Memory B cell (primary cell): Measurements from ENCODE around the gene KPNB1.

Source experiments
- ATAC-seq: fragments of 150-1000 bp; cut with Tn5 transposase; 2 replicates; pipeline ENCODE4 v1.10.0; 2021; ENCODE audit warnings: low read depth, mild to moderate bottlenecking, moderate library complexity
- DNase-seq, 2 donors: peaks; one replicate each; pipeline ENCODE4 v3.0.0; 2022; ENCODE audit warnings: low spot score in 2 of 2
- H3K27ac Mint-ChIP-seq: one replicate; pipeline ENCODE4 v1.8.0; 2022; ENCODE audit warnings: mild to moderate bottlenecking, moderate library complexity, mixed read lengths
- H3K27me3 Mint-ChIP-seq: one replicate; pipeline ENCODE4 v1.8.0; 2022; ENCODE audit warnings: mixed read lengths
- H3K36me3 Mint-ChIP-seq: one replicate; pipeline ENCODE4 v1.8.0; 2022; ENCODE audit warnings: mild to moderate bottlenecking, mixed read lengths
- H3K4me1 Mint-ChIP-seq: one replicate; pipeline ENCODE4 v1.8.0; 2022; ENCODE audit warnings: mixed read lengths
- H3K4me3 Mint-ChIP-seq: one replicate; pipeline ENCODE4 v1.8.0; 2022; ENCODE audit warnings: mild to moderate bottlenecking, moderate library complexity, mixed read lengths
- H3K9me3 Mint-ChIP-seq: one replicate; pipeline ENCODE4 v1.8.0; 2022; ENCODE audit warnings: mixed read lengths

The KPNB1 gene

GRCh38 chr17:47692895-47693730 lies 43.4 kb downstream of the KPNB1 start:
- Mint-ChIP-seq H3K9me3 (no peaks in the 10 kb centered on the region), H3K27ac (peak overlapping the region; percentile 68), H3K36me3 (no peaks in the 10 kb centered on the region), H3K4me1 (peaks cover 20% of the 10 kb centered on the region), H3K27me3 (peaks cover 1% of the 10 kb centered on the region), H3K4me3 (peak overlapping the region; percentile 90)
- ATAC-seq (no peak), DNase-seq (no peak)

GRCh38 chr17:47693731-47694580 lies 44.2 kb downstream of the KPNB1 start, which contains the start of gene TBKBP1:
TSS of gene TBKBP1 (plus strand) at chr17:47694161. CDS start at chr17:47696113, 1,952 bp downstream.
- peak; percentile 38 to 56 for DNase-seq
- Mint-ChIP-seq H3K27ac (peak within 1 kb of the TSS; percentile 68), H3K36me3 (no peaks in the 10 kb centered on the region), H3K4me1 (peaks cover 24% of the 10 kb centered on the region), H3K27me3 (peaks cover 1% of the 10 kb centered on the region), H3K9me3 (no peaks in the 10 kb centered on the region), H3K4me3 (peak within 1 kb of the TSS; percentile 90)
- peak; percentile 64 for ATAC-seq

- Mint-ChIP-seq H3K9me3 (no peaks in the 10 kb centered on the region), H3K27me3 (peaks cover 1% of the 10 kb centered on the region), H3K4me3 (peak overlapping the region; percentile 82), H3K36me3 (no peaks in the 10 kb centered on the region), H3K4me1 (peaks cover 26% of the 10 kb centered on the region), H3K27ac (peak overlapping the region; percentile 11)
- ATAC-seq = peak; percentile 39
- no peak for DNase-seq
Observed at GRCh38 chr17:47694581-47695428, 45.1 kb downstream of the KPNB1 start.

DNA sequence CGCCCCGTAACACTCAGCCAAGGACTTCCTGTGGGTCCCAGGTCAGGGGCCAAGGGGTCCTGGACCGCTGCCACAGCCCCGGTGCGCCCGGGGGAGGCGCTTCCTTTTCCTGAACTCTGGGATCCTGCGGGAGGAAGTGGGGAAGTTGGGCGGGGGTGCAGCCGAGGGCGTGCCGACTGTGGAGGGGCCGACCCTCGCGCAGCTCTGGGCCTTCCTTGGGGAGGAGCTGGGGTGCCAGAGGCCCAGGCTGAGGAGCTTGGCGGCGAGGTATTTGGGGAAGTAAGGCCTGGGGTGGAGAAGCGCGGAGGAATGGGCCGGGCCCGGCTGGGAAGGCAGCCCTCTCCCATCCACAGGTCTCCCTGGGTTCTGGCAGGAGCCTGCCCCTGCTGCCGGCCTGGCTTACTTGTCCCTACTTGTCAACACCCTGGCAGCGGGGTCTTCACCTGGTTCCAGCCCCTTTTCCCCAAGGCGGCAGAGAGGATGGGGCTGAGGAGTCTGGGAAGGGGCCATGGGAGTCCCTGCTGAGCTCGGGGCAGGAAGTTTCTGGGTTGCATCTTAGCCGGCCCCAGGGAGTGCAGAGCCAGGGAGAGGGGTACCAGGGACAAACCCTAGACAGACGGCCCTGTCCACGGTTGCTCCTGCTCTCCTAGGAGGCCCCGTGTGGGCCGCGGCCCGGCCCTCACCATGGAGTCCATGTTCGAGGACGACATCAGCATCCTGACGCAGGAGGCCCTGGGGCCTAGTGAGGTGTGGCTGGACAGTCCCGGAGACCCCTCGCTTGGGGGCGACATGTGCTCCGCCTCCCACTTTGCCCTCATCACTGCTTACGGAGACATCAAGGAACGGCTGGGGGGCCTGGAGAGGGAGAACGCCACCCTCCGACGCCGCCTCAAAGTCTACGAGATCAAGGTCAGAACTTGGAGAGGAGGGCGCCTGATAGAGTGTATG lies 46.0 kb downstream of the KPNB1 start:
- peak overlapping the region; percentile 82 for H3K4me3 Mint-ChIP-seq
- H3K9me3 Mint-ChIP-seq = no peaks in the 10 kb centered on the region
- no peak for ATAC-seq
- H3K36me3 Mint-ChIP-seq = no peaks in the 10 kb centered on the region
- H3K27ac Mint-ChIP-seq = peak overlapping the region; percentile 11
- H3K4me1 Mint-ChIP-seq = peaks cover 26% of the 10 kb centered on the region
- no peak for DNase-seq
- H3K27me3 Mint-ChIP-seq = peaks cover 1% of the 10 kb centered on the region

GRCh38 chr17:47696717-47697642 lies 47.3 kb downstream of the KPNB1 start:
- peak overlapping the region; percentile 56 for H3K27ac Mint-ChIP-seq
- H3K4me3 Mint-ChIP-seq = no peak overlapping the region
- no peaks in the 10 kb centered on the region for H3K9me3 Mint-ChIP-seq
- H3K4me1 Mint-ChIP-seq = peaks cover 29% of the 10 kb centered on the region
- H3K36me3 Mint-ChIP-seq = no peaks in the 10 kb centered on the region
- ATAC-seq (no peak), DNase-seq (no peak)
- no peaks in the 10 kb centered on the region for H3K27me3 Mint-ChIP-seq

DNA sequence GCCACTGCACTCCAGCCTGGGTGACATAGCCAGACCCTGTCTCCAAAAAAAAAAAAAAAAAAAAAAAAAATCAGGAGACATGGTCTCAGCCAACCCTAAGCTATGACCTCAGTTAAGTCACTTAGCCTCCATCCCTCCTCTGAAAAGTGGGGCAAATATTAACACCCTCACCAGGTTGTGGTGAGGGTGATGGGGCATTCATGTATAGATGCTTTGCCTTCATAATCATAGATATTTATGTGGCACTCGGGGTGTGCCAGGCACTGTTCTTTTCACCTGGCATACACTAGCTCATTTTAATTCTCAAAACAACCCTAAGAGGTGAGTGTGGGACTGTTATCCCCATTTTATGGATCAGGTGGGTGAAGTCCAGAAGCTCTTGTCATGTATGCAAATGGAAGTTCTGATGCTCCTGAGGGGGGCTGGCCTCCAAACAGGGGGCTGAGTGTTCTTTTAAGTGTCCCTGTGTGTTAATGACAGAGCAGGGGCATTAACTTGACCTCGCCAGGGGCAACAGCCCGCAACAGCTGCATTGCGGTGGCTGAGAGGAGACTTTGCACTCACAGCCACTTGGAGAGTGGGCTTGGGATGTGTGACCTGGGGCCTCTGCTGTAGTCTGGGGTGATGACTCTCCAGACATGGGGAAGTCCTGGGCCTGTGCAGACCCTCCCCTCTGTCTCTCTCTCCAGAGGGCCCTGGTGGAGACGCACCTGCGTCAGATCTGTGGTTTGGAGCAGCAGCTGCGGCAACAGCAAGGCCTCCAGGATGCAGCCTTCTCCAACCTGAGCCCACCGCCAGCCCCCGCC lies 48.4 kb downstream of the KPNB1 start:
- DNase-seq (no peak), ATAC-seq (no peak)
- H3K4me1 Mint-ChIP-seq = peaks cover 29% of the 10 kb centered on the region
- H3K27me3 Mint-ChIP-seq = no peaks in the 10 kb centered on the region
- H3K36me3 Mint-ChIP-seq = no peaks in the 10 kb centered on the region
- no peak overlapping the region for H3K4me3 Mint-ChIP-seq
- H3K9me3 Mint-ChIP-seq = no peaks in the 10 kb centered on the region
- H3K27ac Mint-ChIP-seq = no peak overlapping the region

GRCh38 chr17:47698749-47699535 lies 49.2 kb downstream of the KPNB1 start:
- H3K27ac Mint-ChIP-seq = no peak overlapping the region
- H3K4me3 Mint-ChIP-seq = no peak overlapping the region
- ATAC-seq (peak; percentile 45), DNase-seq (peak; percentile 76 to 77)
- H3K27me3 Mint-ChIP-seq = no peaks in the 10 kb centered on the region
- no peaks in the 10 kb centered on the region for H3K36me3 Mint-ChIP-seq
- peaks cover 32% of the 10 kb centered on the region for H3K4me1 Mint-ChIP-seq
- H3K9me3 Mint-ChIP-seq = no peaks in the 10 kb centered on the region

- Mint-ChIP-seq H3K9me3 (no peaks in the 10 kb centered on the region), H3K4me3 (no peak overlapping the region), H3K4me1 (peaks cover 37% of the 10 kb centered on the region), H3K27ac (no peak overlapping the region), H3K27me3 (no peaks in the 10 kb centered on the region), H3K36me3 (no peaks in the 10 kb centered on the region)
- DNase-seq (no peak), ATAC-seq (no peak)
Observed at GRCh38 chr17:47699536-47699840, 49.8 kb downstream of the KPNB1 start.

DNA sequence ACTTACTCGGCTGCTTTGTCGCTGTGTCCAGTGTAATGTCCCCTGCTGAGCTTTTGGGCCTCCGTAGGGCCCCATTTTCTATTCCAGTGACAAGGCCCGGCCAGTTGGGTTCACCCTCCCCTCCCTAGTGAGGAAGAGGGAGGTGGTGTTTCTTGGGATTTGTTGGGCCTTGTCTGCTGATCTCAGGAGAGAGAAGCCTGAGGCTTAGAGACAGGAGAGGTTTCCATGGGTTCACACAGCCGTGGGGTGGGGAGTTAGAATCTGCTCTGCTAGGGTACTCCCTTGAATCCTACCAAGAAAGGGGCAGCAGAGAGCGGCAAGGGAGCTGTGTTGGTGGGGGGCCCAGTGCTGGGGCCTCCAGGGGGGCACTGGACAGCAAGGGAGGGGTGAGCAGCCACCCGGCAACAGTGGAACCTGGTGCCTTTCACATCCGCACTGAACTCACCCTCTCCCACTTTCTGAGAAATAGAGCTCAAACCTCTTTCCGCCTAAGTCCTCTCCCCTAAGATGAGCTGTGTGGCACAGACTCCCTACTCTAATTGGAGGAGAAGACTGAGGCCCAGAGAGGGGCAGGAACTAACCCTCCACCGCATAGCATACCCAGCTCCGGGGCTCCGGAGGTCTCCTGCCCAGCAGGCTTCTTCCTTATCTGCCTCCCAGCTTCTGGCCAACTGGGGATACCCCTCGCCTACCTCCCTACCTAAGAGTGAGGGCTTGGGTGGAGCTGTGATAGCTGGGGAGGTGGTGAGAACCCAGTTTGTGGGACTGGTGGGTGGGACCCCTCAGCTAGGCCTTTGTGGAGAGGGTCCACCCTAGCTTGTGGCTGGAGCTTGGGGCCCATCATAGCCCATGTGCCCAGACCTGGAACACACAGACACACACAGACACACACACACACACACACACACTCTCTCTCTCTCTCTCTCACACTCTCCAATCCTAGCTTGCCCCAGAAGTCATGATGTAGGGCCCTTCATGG lies 51.0 kb downstream of the KPNB1 start:
- Mint-ChIP-seq H3K36me3 (no peaks in the 10 kb centered on the region), H3K27ac (no peak overlapping the region), H3K9me3 (no peaks in the 10 kb centered on the region), H3K4me3 (no peak overlapping the region), H3K27me3 (no peaks in the 10 kb centered on the region), H3K4me1 (peaks cover 44% of the 10 kb centered on the region)
- DNase-seq (no peak), ATAC-seq (no peak)

DNA sequence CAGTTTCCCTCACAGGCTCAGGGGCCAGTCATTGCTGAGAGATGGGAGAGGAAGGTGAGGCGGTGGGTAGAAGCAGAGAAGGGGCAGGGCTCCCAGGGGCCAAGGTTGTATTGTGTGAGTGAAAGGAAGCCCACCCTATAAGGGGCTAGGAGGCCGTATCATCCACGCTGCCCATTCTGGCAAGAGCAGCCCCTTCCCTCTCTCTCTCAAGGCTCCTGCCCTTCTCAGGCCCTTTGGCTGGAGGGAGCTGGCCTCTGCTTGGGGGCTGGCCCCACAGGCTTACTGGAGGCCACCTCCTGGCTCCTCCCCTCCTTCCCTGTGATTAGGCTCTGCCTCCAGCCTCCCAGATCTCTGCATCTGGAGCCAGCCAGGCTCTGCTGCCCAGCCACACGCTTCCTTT lies 51.9 kb downstream of the KPNB1 start:
- no peak for DNase-seq
- peak overlapping the region; percentile 26 for H3K27ac Mint-ChIP-seq
- H3K9me3 Mint-ChIP-seq = no peaks in the 10 kb centered on the region
- no peak for ATAC-seq
- no peaks in the 10 kb centered on the region for H3K27me3 Mint-ChIP-seq
- H3K4me1 Mint-ChIP-seq = peaks cover 53% of the 10 kb centered on the region
- no peaks in the 10 kb centered on the region for H3K36me3 Mint-ChIP-seq
- no peak overlapping the region for H3K4me3 Mint-ChIP-seq
